Activated CD4-positive, alpha-beta T cell treated with anti-CD3 and anti-CD28 coated beads, Interleukin-2, amount 50 U/mL, for 1 hour (primary cell): ENCODE results near the gene VPS13D.

ENCODE experiments used
- DNase-seq: peaks from one replicate; pipeline ENCODE4 v3.0.0-alpha.2; 2020

VPS13D gene

DNA sequence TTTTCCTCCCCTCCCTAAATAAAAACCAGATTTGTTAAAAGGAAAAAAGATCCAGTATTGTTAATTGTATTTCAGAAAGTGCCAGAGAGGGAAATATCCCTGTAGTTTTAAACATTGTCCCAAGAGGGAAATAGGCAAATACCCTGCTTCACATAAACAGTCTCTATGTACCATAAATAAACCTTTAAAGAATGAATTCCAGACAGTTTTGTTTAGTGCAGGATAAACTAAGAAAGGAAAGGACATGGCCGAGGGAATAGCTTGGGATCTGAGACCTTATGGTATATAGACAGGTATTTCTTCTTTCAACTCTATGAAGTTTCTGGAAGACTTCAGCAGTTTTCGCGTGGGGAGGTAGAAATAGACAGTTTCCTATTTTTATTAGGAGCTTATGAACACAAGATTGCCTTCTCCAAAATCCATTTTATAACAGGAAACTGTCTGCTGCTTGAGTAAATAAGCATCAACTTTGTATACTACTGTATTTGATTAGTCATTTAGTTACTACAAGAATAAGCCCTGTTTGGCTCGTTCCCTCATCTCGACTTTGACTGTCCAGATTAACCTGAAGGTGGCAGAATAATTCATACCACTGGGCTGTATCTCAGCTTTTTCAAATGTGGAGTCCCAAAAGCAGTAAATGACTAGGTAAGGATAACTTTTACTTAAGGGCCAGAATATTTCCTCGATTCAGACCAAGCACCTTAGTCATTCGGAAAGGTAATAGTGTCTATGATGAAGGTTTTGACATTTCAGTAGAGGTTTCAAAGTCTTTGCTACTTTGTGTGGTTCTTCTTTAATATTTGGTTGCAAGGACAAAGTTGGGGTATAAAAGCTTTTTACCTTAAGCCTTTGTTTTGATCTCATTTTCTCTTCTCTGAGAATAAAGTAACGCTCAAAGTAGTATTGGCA is 177.5 kb downstream of the VPS13D start:
- DNase-seq: no peak

DNA sequence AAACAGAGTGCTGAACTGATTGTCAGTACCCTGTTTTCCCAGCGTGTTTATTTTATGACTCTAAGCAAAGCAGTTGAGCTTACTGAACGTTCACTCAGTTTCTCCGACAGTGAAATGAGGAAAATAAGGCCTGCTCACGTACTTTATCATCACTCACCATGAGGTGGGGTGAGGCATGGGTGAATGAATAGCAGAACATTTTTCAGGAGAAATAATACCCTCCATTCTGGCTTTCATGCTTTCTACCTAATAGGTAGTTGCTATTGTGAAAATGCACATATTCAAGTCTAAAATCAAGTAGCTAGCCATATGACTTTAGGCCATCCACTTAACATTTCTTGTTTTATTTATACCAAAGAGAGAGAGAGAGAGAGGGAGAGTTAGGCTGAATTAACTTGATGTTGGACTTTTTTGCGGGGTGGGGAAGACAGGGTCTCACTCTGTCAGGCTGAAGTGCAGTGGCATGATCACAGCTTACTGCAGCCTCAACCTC is 178.2 kb downstream of the VPS13D start:
- no peak for DNase-seq

DNA sequence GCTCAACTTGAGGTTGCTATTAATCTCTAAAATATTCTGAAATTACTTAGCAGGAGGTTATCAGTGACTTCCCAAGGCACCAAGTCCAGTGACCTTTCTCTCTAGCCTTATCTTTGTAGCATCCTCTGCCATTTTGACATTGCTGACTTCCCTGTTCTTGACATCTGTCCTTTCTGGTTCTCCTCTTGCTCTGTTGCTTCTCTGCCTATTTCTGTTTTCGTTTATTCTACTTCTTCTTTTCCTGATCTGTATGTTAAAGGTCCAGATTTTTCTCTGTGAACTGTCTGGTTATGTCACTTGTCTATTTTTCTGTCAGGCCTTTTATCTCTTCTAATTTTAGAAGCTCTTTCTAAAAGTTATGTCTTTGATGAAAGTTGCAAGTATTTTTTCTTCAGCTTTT is 178.8 kb downstream of the VPS13D start:
- no peak for DNase-seq

DNA sequence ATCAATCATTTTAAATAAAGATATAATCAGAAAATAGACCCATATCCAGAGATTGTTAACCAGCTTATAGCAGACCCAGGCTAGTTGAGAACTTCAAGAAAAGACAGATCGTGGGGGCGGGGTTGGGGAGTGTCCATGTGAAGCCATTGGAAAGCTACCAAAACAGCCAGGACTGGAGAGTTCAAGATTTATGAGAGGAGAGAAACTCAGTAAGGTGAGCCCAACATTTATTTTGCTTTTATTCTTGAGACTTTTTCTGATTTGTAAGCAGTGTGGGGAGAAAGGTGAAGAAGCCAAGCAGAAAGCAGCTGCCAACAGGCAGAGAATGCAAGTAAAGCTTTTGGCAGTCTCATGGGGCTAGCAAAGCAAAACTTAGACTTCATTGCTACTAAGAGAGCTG is 179.9 kb downstream of the VPS13D start:
- DNase-seq: no peak

DNA sequence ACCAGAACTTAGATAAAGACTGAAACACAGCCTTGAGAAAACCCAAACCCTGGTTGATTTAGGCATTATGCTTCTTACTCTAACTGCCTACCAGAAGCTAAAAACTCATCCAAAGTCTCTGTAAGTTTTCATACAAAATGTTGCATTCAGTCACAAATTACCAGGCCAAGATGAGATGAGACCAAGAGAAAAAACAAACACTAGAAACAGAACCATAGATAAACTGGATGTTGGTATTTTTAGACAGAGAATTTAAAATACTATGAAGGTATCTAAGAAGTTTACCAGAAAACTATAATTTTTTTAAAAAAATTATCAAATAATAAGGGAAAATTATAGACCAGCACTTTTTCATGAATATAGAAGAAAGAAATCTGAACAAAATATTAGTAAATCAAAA is 180.5 kb downstream of the VPS13D start:
- DNase-seq: no peak

DNA sequence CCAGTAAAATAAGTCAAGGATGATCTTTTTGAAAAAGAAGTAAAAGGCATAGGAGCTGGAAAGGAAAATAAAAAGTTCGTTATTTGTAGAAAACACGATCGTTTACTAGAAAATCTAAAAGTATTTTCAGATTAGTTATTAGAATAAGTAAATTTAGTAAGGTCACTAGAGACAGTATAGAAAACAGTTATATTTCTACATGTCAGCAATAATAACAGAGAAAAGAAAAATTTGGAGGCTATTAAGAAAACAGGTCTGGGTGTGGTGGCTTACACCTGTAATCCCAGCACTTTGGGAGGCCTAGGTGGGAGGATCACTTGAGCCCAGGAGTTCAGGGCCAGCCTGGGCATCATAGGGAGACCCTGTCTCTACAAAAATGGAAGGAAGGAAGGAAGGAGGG is 181.3 kb downstream of the VPS13D start:
- DNase-seq: no peak

DNA sequence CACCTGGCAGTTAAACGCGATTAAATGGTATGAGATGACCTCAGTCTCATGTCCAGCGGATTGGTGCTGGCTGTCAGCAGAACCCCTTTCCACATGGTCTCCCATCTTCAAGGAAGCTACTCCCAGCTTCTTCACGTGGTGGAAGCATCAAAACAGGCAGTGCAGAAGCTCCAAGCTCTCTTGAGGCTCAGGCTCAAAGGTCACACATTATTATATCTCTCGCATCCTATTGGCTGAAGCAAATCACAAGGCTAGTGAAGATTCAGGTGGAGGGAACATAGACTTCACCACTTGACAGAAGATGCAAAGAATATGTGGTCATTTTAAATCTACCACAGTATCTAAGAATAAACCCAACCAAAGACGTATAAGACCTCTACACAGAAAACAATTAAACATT is 181.9 kb downstream of the VPS13D start:
- DNase-seq: no peak

DNA sequence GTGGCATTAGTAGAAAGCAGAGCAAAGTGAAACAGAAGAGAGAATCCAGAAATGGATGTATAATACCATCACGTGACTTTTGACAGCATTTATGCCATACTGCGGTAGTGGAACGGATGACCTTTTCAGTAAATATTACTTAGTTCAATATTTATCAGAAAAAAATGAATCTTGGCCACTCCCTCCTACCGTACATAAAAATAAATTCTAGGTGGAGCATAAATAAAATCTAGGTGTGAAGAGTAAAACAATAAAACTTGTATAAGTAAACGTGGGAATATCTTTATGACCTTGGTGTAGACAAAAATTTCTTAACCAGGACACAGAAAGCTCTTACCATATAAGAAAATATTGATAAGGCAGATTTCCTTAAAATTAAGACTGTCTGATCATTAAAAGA is 182.6 kb downstream of the VPS13D start:
- no peak for DNase-seq

DNA sequence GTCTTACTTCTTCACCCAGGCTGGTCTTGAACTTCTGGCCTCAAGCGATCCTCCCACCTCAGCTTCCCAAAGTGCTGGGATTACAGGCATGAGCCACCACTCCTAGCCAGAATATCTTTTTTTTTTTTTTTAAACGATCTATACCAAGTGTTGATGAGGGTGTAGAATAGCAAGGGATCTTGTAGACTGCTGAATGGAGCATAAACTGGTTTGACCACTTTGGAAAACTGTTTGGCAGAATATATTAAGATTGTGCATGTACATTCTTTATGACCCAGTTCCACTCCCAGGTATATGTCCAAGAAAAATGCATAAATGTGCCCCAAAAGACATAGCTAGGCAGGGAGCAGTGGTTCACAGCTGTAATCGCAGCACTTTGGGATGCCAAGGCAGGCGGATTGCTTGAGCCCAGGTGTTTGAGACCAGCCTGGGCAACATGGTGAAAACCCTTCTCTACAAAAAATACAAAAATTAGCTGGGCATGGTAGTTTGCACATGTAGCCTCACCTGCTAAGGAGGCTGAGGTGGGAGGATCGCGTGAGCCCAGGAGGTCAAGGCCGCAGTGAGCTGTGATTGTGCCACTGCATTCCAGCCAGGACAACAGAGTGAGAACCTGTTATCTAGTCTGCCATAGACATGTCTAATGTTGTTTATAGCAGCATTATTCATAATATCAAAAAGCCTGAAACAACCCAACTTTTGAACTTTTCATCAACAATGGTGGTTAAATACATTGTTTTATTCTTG is 184.0 kb downstream of the VPS13D start:
- DNase-seq: no peak

DNA sequence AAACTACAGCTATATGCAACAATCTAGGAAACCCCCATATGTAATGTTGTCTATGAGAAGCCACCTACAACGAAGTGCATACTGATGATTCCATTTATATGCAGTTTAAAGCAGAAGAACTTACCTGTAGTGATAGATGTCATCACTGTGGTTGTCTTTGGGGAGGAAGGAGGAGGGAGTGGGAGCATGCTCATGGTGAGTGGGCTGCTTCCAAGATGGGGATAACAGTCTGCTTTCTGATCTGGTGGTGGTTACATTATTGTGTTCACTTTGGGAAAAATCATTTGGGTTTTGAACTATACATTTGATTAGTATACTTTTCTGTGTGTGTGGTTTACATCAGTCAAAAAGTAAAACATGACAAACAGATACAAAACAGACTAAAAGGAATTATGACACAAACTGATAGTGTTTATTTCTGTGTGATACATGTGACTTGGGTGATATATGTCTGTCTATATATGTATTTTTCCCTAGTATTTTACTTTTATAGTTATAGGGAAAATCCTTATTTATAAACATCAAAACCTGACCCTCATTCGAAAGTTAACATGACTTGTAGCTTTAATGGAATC is 184.7 kb downstream of the VPS13D start:
- DNase-seq: no peak

DNA sequence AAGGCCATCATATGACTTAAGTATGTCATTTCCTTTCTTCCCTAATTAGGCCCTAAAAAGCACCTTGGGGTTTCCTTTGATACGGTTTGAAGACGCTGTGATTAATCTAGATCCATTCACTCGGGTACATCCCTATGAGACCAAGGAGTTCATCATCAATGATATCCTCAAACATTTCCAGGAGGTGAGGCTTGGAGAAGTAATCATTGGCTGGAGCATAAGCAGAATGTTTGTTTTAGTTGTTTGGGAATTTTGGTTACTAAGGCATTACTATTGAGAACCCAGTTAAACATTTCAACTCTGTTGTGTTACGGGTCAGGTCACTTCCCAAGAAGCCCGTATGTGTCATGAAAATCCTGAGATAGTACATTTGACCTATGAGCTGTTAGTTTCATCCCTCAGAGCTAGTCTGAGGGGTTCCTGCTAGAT is 185.2 kb downstream of the VPS13D start:
- no peak for DNase-seq

DNA sequence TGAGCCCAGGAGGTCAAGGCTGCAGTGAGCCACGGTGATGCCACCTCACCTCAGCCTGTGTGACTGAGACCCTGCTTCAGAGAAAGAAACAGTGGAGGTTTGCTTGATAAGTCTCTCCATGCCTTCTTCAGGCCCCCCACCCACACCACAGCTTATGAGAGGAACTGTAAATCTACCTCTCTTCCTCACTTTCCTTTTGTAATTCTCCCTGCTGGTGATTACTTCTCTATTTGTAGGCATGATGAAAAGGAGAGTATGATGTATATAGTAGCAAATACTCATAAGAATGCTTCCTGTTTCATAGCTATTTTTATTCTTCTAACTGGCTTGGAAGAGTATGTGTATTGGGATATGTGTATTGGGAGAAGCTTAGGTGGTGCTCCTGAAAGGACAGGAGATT is 186.3 kb downstream of the VPS13D start:
- DNase-seq: no peak

DNA sequence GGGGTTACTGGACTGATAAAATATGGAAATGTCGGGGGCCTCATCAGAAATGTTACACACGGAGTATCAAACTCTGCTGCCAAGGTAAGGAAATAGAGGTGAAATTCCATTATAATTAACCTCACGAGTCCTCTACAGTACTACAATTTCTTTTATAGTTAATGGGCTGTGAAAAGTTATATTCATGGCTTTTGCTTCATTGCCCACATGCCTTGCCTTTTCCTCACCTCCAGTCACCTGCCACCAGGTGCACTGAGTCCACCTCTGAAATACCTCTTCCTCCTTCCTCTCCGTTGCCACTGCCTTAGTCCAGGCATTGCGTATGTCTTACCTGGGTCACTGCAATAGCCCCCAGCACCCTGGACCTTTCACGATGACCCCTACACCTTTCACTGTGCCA is 186.9 kb downstream of the VPS13D start:
- DNase-seq: no peak

DNA sequence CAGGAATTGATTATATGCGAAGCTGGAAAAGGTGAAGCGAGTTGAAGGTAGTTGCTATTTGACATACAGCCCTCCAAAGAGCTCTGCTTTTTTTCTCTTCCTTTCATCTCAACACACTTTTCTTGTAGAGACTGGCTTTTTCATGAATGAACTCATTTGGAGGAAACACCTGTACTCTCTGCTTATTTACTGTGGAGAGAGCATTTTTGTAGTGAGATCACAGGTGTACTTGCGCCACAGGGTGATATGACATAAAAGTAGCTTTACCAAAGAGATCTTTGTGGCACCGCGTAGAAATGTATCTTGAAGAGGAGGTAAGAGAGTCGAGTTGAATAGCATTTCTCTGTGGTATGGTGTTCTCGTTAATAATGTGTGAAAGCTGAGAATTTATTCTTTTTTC is 187.6 kb downstream of the VPS13D start:
- DNase-seq: no peak

DNA sequence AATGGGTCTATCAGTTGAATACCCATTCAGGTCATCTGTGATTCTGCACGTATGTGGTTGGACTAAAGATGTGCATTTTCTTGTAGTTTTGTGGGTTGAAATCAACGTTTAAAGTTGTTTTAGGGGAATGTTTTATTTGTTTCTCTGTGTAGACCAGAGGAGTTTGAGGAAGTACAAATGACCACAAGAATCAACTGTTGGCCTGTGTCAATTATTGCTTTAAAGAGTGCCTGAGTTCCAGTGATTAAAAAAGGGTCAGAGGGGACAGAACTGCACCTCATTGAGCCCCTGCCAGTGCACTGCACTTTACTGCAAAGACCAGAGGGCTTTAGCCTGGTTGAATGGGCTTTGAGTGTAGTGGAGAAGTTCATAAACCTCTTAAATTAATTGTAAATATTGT is 190.3 kb downstream of the VPS13D start:
- no peak for DNase-seq

DNA sequence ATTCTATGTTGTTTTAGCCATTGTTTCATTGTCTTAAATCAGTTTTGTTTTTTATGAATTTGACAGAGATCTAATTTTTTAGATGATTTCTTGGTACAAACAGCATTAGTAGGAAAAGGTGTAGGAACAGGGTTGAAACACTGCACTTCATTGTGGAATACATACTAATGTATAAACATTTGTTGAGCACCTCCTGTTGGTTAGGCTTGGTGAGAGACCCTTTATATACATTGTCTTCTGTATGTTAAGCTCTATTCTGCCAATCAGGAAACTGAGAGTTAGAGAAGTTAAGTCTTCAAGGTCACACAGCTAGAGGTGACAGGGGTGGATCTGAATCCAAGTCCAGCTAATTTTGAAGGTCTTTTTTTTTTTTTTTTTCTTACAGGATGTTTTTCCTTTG is 192.7 kb downstream of the VPS13D start:
- no peak for DNase-seq

DNA sequence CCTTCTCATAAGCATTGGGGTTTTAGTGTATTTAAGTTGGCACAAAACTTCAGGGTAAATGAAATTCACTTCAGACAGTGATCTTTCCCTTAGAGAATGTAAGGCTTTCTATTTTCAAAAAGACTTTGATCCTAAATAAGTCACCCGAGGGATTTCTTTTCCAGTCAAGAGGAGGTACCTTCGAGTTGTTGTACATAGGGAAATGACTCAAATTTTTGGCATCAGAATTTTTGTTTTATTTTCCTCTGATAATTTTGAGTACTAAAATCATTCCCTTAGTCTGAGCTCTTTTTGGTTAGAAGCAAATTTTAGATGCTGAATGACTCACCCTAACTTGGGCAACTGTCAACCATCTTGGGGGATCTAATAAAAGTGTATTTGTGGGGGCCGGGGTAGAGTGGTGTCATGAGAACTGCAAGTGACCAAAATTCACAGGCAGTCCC is 194.3 kb downstream of the VPS13D start:
- no peak for DNase-seq

DNA sequence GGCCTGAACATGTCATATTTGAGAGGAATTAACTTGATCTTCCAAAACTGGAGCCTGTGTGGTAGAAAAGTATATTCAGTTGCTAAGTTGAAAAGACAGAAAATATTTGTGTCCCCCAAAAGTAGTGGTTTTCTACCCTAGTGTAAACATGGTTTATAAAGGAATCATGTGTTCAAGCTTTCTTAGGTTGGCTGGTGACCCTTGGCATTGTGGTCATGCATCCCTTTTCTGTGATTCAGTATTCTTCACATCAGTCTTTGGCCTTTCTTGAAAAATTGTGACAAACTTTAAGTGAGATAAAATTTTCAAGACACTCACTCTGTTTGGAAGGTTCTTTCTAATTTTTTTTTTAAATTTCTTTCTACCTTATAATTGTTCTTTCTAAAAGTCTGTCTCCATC is 195.0 kb downstream of the VPS13D start:
- no peak for DNase-seq

DNA sequence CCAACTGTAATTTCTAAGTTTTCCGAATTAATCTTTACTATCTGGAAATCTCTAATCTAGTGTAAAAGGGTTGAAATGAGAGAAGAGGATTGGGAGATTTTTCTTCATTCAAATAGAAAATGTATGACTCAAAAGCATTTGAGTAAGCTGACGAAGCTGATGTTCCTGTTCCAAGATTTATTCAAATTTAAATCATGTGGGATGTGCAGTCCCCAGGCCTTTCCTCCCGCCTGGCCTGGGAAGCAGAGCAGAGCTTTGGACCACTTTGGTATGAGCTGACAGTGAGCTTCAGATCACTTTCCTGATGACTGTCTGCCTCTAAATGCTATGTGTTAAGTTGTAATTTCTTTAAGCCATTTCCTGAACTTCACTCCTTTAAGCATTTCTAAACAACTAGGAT is 196.2 kb downstream of the VPS13D start:
- DNase-seq: no peak

DNA sequence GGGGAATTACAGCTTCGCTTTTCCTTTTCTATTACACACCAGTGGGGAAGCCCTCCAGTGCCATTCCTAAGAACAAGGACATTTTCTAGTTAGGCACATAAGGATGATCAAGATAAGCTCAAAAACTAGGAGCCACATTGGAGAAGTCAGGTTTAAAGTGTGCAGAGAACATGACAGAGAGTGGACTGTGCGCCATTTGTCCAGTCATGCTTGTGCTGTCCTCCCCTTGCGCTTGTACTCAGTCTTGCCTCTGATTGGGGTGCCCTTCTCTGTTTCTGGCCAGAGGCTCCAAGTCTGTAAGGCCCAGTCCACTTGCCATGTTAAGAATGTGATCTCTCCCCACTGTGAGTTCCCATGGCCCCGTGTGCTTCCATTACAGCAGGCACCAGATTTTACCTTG is 198.5 kb downstream of the VPS13D start:
- DNase-seq: no peak

DNA sequence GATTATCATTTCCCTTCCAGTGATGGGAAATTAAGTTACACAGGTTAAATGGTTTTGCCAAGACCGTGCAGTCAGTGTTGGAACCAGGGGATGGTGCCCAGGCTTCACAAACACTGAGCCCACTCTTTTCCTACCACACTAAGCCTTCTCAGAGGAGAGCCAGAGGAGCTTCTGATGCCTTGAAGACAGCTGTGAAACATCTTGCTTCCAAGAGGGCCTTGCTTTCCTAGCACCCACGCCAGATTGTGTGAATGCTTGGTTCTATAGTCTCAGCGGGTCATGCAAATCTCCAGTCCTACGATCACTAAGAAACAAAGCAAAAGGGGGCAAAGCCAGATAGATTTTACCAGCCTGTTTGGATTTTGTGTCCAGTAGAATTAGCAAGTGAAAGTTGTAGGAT is 200.7 kb downstream of the VPS13D start:
- DNase-seq: no peak

DNA sequence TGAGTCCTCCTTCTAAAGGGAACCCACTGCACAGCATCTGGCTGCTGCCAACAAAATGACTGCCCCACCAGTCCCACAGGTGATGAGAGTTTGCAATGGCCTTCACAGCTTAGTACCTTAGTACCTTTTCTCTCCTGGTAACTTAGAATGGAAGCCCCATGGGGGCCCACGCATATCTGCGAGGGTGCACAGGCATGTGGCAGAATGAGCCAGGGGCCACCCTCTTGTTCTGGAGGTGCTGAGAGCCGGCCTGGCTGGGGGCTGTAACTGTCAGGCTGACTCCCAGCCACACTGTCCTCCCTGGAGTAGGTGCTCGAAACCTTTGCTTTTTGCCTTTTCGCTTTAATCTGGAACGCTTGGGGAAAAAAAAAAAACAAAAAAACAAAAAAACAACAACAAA is 203.1 kb downstream of the VPS13D start:
- no peak for DNase-seq

DNA sequence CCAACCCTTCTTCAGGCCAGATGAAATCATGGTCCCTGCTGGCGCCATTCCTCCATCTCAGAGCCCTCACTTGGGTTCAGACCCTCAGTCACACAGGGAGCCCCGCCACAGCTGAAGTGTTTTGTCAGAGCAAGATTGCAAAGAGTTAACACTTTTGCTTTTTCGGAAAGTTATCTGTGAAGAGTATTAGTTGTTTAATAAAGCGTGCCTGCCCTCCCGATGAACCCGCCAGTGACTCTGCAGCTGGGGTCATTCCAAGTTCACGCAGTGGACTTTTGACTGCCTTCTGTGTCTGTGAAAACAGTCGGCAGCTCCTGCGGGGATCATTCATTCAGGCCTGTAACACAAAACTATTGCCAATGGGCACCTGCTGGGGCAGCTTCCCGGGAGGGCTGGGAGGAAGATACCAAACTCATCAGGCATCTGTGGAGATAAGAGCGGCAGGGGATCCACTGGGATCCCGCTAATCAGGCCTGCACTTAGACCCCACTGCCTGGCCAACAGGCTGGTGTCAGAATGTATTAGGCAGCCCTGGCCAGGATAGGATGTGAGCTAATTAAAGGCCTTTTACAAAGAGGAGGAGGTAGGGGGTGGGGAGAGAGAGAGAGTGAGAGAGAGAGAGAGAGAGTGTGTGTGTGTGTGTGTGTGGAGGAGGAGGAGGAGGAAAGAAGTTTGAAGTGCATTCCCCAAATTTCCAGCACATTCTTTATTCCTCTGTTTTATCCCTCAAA is 203.7 kb downstream of the VPS13D start:
- DNase-seq: no peak
